Measurements from ENCODE around the gene PLCB1. TPM values are rescaled to one million over a fixed set of nuclear protein-coding genes. Genes with fewer than 3 reads are reported as not detected.

PLCB1 gene
- polyA plus RNA-seq, 4 donors = 1.8 to 5.4 (median 2.0) TPM

DNA sequence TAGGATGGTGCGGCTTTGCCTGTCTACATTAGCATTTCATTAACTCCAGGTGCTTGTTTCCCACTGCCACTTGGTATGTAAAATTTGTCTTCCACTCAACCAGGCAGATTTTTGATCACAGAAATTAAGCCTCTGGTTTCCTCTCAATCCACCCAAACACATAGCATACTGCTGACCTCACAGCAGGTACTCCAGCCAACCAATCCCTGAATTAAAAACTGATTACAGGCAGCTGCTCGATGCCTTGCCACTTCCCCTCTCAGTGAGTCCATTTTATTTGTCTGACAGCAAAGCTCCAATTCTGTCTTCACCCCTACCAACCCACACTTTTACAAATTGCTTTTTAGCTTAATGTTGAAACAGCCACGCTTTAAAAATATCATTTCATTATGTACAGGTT, 95.2 kb downstream of the PLCB1 start:
- DNase-seq (no peak), FAIRE-seq (no peak)
- no peaks in the 10 kb centered on the region for H3K27me3 ChIP-seq (ENCODE audit: control insufficient read depth in 3 of 3, insufficient read depth in 3 of 3, low read length in 3 of 3)
- no peaks in the 10 kb centered on the region for H3K36me3 ChIP-seq (ENCODE audit: control insufficient read depth in 3 of 3, insufficient read depth in 2 of 3, low read depth in 1 of 3, low read length in 3 of 3)
- H3K4me1 ChIP-seq (ENCODE audit: control insufficient read depth in 3 of 3, insufficient read depth in 2 of 3, low read depth in 1 of 3, low read length in 2 of 3) = no peaks in the 10 kb centered on the region
- H3K4me3 ChIP-seq (ENCODE audit: low read depth in 1 of 3, low read length in 3 of 3) = no peak overlapping the region
- no peak overlapping the region for H3K27ac ChIP-seq (ENCODE audit: low read depth in 1 of 3, low read length in 2 of 3)
- WGBS, 3 donors = 82 to 87% (median 83%) methylated on average over 3 of the region's 3 CpGs
- no peaks in the 10 kb centered on the region for H3K9me3 ChIP-seq (ENCODE audit: control insufficient read depth in 2 of 2, insufficient read depth in 1 of 2, low read depth in 1 of 2, low read length in 1 of 2)

DNA sequence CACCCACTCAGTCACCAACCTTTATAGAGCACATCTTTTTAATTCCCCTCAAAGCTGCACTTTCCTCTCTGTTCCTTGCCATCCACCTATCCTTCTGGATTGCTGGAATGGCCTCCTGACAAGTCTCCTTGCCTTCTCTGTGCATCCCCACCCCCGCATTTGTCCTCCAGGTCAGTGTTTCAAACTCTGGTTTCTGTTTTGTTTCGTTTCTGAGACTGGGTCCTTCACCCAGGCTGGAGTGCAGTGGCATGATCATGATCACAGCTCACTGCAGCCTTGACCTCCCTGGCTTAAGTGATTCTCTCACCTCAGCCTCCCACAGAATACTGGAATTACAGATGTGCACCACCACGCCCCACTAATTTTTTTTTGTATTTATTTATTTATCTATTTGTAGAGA, 96.2 kb downstream of the PLCB1 start:
- 29 to 60% (median 38%) methylated on average over 3 of the region's 3 CpGs for WGBS, 3 donors
- FAIRE-seq (no peak), DNase-seq (peak in 1 of 2 donors; percentile 52)
- no peaks in the 10 kb centered on the region for H3K4me1 ChIP-seq (ENCODE audit: control insufficient read depth in 3 of 3, insufficient read depth in 2 of 3, low read depth in 1 of 3, low read length in 2 of 3)
- H3K4me3 ChIP-seq (ENCODE audit: low read depth in 1 of 3, low read length in 3 of 3) = peak overlapping the region in 1 of 3 donors; percentile 19
- no peaks in the 10 kb centered on the region for H3K27me3 ChIP-seq (ENCODE audit: control insufficient read depth in 3 of 3, insufficient read depth in 3 of 3, low read length in 3 of 3)
- no peaks in the 10 kb centered on the region for H3K9me3 ChIP-seq (ENCODE audit: control insufficient read depth in 2 of 2, insufficient read depth in 1 of 2, low read depth in 1 of 2, low read length in 1 of 2)
- H3K36me3 ChIP-seq (ENCODE audit: control insufficient read depth in 3 of 3, insufficient read depth in 2 of 3, low read depth in 1 of 3, low read length in 3 of 3) = no peaks in the 10 kb centered on the region
- no peak overlapping the region for H3K27ac ChIP-seq (ENCODE audit: low read depth in 1 of 3, low read length in 2 of 3)

DNA sequence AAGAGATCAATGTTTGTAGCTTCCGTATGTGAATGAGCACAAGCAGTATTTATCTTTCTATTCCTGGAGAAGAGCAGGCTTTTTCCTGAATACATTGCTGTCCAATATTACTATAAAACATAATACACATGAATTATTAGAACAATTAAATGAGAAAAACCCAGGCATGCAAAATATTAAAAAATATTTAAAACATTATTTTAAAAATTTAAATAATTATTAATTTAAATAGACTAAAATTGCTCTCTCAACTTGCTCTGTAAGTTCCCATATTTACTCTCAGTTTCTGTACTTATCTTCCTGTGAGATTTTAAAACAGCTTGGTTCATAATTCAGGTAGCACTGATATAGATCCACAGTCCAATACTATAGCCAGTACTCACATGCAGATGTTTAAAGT, 97.0 kb downstream of the PLCB1 start:
- 82 to 93% (median 88%) methylated on average over 1 of the region's 1 CpG for WGBS, 3 donors

DNA sequence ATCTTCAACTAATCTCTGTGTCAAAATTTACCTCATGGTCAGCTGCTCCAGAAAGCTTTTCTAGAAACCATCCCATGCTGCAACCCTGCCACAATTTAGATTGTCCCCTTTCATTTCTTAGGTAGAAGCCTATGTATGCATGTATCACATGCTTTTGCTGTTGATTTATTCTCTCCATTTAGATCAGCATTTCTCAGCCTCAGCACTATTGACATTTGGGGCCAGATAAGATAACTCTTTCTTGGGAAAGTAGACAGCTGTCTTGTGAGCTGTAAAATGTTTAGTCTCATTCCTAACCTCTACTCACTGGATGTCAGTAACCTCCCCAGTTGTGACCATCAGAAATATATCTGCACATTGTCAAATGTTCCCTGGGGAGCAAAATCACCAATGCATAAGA, 99.0 kb downstream of the PLCB1 start:
- DNase-seq (no peak), FAIRE-seq (no peak)
- Histone ChIP-seq H3K9me3 (ENCODE audit: control insufficient read depth in 2 of 2, insufficient read depth in 1 of 2, low read depth in 1 of 2, low read length in 1 of 2) (no peaks in the 10 kb centered on the region), H3K27me3 (ENCODE audit: control insufficient read depth in 3 of 3, insufficient read depth in 3 of 3, low read length in 3 of 3) (no peaks in the 10 kb centered on the region), H3K4me3 (ENCODE audit: low read depth in 1 of 3, low read length in 3 of 3) (no peak overlapping the region), H3K36me3 (ENCODE audit: control insufficient read depth in 3 of 3, insufficient read depth in 2 of 3, low read depth in 1 of 3, low read length in 3 of 3) (no peaks in the 10 kb centered on the region), H3K27ac (ENCODE audit: low read depth in 1 of 3, low read length in 2 of 3) (no peak overlapping the region), H3K4me1 (ENCODE audit: control insufficient read depth in 3 of 3, insufficient read depth in 2 of 3, low read depth in 1 of 3, low read length in 2 of 3) (no peaks in the 10 kb centered on the region)

More for the DNA sequence above, 97.0 kb downstream of the PLCB1 start:
- Histone ChIP-seq H3K9me3 (ENCODE audit: control insufficient read depth in 2 of 2, insufficient read depth in 1 of 2, low read depth in 1 of 2, low read length in 1 of 2) (no peaks in the 10 kb centered on the region), H3K36me3 (ENCODE audit: control insufficient read depth in 3 of 3, insufficient read depth in 2 of 3, low read depth in 1 of 3, low read length in 3 of 3) (no peaks in the 10 kb centered on the region), H3K27me3 (ENCODE audit: control insufficient read depth in 3 of 3, insufficient read depth in 3 of 3, low read length in 3 of 3) (no peaks in the 10 kb centered on the region), H3K4me3 (ENCODE audit: low read depth in 1 of 3, low read length in 3 of 3) (no peak overlapping the region), H3K4me1 (ENCODE audit: control insufficient read depth in 3 of 3, insufficient read depth in 2 of 3, low read depth in 1 of 3, low read length in 2 of 3) (no peaks in the 10 kb centered on the region), H3K27ac (ENCODE audit: low read depth in 1 of 3, low read length in 2 of 3) (no peak overlapping the region)
- DNase-seq (no peak), FAIRE-seq (no peak)

GRCh38 chr20:8232332-8232731, 100.3 kb downstream of the PLCB1 start:
- FAIRE-seq (no peak), DNase-seq (no peak)
- Histone ChIP-seq H3K27ac (ENCODE audit: low read depth in 1 of 3, low read length in 2 of 3) (no peak overlapping the region), H3K27me3 (ENCODE audit: control insufficient read depth in 3 of 3, insufficient read depth in 3 of 3, low read length in 3 of 3) (no peaks in the 10 kb centered on the region), H3K4me1 (ENCODE audit: control insufficient read depth in 3 of 3, insufficient read depth in 2 of 3, low read depth in 1 of 3, low read length in 2 of 3) (no peaks in the 10 kb centered on the region), H3K36me3 (ENCODE audit: control insufficient read depth in 3 of 3, insufficient read depth in 2 of 3, low read depth in 1 of 3, low read length in 3 of 3) (no peaks in the 10 kb centered on the region), H3K4me3 (ENCODE audit: low read depth in 1 of 3, low read length in 3 of 3) (no peak overlapping the region), H3K9me3 (ENCODE audit: control insufficient read depth in 2 of 2, insufficient read depth in 1 of 2, low read depth in 1 of 2, low read length in 1 of 2) (no peaks in the 10 kb centered on the region)
- WGBS, 3 donors = 79 to 85% (median 83%) methylated on average over 3 of the region's 3 CpGs

DNA sequence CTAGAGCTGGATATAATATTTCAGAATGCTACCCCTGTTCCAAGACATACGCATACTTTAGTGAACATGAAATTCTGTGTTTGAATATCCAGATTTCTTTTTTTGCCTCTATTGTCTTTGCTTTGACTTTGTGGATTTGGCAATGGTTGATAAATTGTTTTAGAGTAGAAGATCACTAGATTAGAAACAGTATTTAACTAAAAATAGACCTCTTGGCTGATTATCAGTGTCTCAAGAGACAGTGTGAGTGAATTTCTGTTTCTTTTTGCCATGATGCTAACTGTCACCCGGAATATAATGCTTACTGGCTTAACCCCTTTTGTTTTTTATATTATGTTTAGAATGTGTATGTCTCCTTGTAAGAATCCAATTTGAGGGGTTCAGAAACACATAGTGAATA, 102.5 kb downstream of the PLCB1 start:
- no peaks in the 10 kb centered on the region for H3K9me3 ChIP-seq (ENCODE audit: control insufficient read depth in 2 of 2, insufficient read depth in 1 of 2, low read depth in 1 of 2, low read length in 1 of 2)
- H3K27ac ChIP-seq (ENCODE audit: low read depth in 1 of 3, low read length in 2 of 3) = no peak overlapping the region
- 58 to 96% (median 82%) methylated on average over 2 of the region's 2 CpGs for WGBS, 3 donors
- no peaks in the 10 kb centered on the region for H3K36me3 ChIP-seq (ENCODE audit: control insufficient read depth in 3 of 3, insufficient read depth in 2 of 3, low read depth in 1 of 3, low read length in 3 of 3)
- H3K27me3 ChIP-seq (ENCODE audit: control insufficient read depth in 3 of 3, insufficient read depth in 3 of 3, low read length in 3 of 3) = no peaks in the 10 kb centered on the region
- DNase-seq (no peak), FAIRE-seq (no peak)
- no peaks in the 10 kb centered on the region for H3K4me1 ChIP-seq (ENCODE audit: control insufficient read depth in 3 of 3, insufficient read depth in 2 of 3, low read depth in 1 of 3, low read length in 2 of 3)
- H3K4me3 ChIP-seq (ENCODE audit: low read depth in 1 of 3, low read length in 3 of 3) = no peak overlapping the region

- Histone ChIP-seq H3K9me3 (ENCODE audit: control insufficient read depth in 2 of 2, insufficient read depth in 1 of 2, low read depth in 1 of 2, low read length in 1 of 2) (peaks cover 0 to 3% of the 10 kb centered on the region in 2 donors), H3K36me3 (ENCODE audit: control insufficient read depth in 3 of 3, insufficient read depth in 2 of 3, low read depth in 1 of 3, low read length in 3 of 3) (no peaks in the 10 kb centered on the region), H3K4me1 (ENCODE audit: control insufficient read depth in 3 of 3, insufficient read depth in 2 of 3, low read depth in 1 of 3, low read length in 2 of 3) (peaks cover 0 to 2% (median 0%) of the 10 kb centered on the region in 3 donors), H3K4me3 (ENCODE audit: low read depth in 1 of 3, low read length in 3 of 3) (no peak overlapping the region), H3K27ac (ENCODE audit: low read depth in 1 of 3, low read length in 2 of 3) (no peak overlapping the region), H3K27me3 (ENCODE audit: control insufficient read depth in 3 of 3, insufficient read depth in 3 of 3, low read length in 3 of 3) (no peaks in the 10 kb centered on the region)
- WGBS, 3 donors = 80 to 89% (median 83%) methylated on average over 2 of the region's 2 CpGs
- DNase-seq (no peak), FAIRE-seq (no peak)
These were observed 110.0 kb downstream of the PLCB1 start for GRCh38 chr20:8242066-8242465.

DNA sequence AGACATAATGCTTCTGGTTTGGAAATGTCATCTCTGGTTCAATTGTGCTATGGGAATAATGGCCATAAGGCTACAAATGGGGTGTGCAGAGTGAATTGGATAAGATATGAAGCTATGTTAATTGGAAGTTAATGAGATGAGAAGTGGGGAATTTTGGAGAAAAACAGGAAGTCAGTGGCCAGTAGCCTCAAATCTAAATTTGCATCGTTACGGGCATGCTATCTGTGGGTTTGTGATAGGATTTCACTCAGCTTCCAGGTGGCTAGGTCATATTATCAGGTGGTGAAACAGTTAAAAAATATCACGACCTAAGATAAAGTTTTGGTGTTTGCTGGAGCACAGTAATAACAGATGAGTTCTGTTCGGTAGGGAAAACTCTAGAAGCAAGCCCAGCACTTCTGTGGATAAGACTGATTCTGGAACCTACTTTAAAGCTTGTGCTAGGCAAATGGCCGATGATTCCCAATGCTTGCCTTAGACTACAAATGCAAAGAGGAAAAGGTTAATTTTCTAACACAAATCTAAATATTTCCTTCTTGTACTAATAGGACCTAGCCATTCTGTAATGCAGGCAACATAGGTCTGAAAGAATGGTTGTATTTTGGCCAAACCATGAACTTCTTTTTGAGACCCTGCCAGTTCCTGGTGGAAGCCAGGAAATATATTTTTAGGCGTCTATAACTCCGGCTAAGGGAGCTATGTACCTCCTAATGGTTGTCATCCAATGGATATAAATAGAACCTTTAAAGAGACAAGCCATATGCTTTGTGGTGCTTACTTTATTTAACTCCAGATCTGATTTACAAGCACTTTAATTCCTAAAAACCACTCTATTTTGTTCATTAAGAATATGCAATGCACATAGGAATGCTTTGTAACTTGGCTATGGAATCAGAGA, 111.0 kb downstream of the PLCB1 start:
- WGBS, 3 donors = 66 to 75% (median 73%) methylated on average over 7 of the region's 7 CpGs
- Histone ChIP-seq H3K9me3 (ENCODE audit: control insufficient read depth in 2 of 2, insufficient read depth in 1 of 2, low read depth in 1 of 2, low read length in 1 of 2) (peaks cover 0 to 3% of the 10 kb centered on the region in 2 donors), H3K36me3 (ENCODE audit: control insufficient read depth in 3 of 3, insufficient read depth in 2 of 3, low read depth in 1 of 3, low read length in 3 of 3) (no peaks in the 10 kb centered on the region), H3K4me1 (ENCODE audit: control insufficient read depth in 3 of 3, insufficient read depth in 2 of 3, low read depth in 1 of 3, low read length in 2 of 3) (peaks cover 0 to 2% (median 0%) of the 10 kb centered on the region in 3 donors), H3K27ac (ENCODE audit: low read depth in 1 of 3, low read length in 2 of 3) (no peak overlapping the region), H3K27me3 (ENCODE audit: control insufficient read depth in 3 of 3, insufficient read depth in 3 of 3, low read length in 3 of 3) (no peaks in the 10 kb centered on the region), H3K4me3 (ENCODE audit: low read depth in 1 of 3, low read length in 3 of 3) (no peak overlapping the region)
- DNase-seq (no peak), FAIRE-seq (no peak)

DNA sequence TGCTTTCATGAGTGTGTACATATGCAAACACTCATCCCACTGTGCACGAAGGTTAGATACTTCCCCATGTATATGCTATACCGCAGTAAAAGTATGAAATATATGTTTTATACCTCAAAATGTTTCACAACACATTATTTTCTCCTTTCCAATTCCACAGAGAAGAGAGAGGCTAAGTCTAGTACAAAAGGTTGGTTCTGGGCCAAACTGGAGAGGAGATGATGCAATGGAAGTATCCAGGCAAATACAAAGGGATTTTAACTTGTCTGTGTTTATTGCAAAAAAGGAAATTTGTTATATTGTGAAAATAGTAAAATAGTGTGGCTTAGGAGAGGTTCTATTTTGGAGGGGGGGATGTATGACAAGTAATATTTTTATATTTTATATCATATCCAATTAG, 112.6 kb downstream of the PLCB1 start:
- 78 to 94% (median 81%) methylated on average over 2 of the region's 2 CpGs for WGBS, 3 donors
- Histone ChIP-seq H3K36me3 (ENCODE audit: control insufficient read depth in 3 of 3, insufficient read depth in 2 of 3, low read depth in 1 of 3, low read length in 3 of 3) (no peaks in the 10 kb centered on the region), H3K4me1 (ENCODE audit: control insufficient read depth in 3 of 3, insufficient read depth in 2 of 3, low read depth in 1 of 3, low read length in 2 of 3) (peaks cover 0 to 2% (median 0%) of the 10 kb centered on the region in 3 donors), H3K4me3 (ENCODE audit: low read depth in 1 of 3, low read length in 3 of 3) (no peak overlapping the region), H3K27ac (ENCODE audit: low read depth in 1 of 3, low read length in 2 of 3) (no peak overlapping the region), H3K9me3 (ENCODE audit: control insufficient read depth in 2 of 2, insufficient read depth in 1 of 2, low read depth in 1 of 2, low read length in 1 of 2) (peaks cover 0 to 3% of the 10 kb centered on the region in 2 donors), H3K27me3 (ENCODE audit: control insufficient read depth in 3 of 3, insufficient read depth in 3 of 3, low read length in 3 of 3) (no peaks in the 10 kb centered on the region)
- DNase-seq (no peak), FAIRE-seq (no peak)
